ENCODE results near the gene TMEM259. TPM values are rescaled to one million over a fixed set of nuclear protein-coding genes. Genes with fewer than 3 reads are reported as not detected.
"Not testable (repeated sequence)": the region's sequence is repeated elsewhere in the genome, so short reads cannot be mapped to it uniquely, and the experiment has no call there.

TMEM259 gene
- total RNA-seq, 1 donor from 2014 or later: 232 TPM

DNA sequence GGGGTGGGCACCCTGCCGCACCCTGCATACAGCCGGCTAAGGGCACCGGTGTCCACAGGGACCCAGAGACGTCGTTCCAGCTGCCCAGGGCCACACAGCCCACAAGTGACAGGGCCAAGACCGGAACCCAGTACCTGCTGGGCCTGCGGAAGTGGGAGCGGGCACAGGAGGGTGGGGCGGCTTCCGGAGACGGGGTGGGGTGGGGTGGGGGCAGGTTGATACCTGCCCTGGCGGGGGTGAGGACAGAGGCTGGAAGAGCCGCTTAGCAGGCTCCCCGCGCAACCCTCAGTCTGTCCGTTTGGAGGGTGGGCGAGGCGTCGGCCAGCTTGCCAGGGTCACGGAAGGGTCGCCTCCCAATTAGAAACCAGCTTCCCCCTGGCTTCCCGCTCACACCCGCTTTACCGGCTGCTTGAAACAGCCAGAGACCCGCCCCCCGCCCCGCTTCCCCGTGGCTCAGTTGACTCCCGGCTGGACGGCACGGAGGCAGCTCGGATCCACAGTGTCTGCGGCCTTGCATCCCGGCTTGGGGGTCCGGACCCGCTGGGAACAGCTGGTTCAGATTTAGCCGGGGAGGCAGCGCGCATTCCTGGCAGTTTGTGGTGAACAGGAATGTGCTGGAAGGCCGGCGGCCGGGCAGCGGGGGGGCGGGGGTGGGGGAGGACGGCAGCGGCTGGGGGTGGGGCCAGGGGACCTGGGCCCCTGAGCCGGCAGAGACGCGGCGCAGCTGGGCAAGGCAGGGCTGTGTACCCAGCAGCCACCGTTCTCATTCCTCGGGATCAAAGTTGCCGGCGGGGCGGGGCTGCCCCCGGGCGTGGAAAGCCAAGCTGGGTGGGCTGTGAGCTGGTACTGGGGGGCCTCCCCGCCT is 7.4 kb upstream of the TMEM259 start:
- peak overlapping the region; percentile 96 for H3K4me3 Mint-ChIP-seq
- TF ChIP-seq, protein P1, sequence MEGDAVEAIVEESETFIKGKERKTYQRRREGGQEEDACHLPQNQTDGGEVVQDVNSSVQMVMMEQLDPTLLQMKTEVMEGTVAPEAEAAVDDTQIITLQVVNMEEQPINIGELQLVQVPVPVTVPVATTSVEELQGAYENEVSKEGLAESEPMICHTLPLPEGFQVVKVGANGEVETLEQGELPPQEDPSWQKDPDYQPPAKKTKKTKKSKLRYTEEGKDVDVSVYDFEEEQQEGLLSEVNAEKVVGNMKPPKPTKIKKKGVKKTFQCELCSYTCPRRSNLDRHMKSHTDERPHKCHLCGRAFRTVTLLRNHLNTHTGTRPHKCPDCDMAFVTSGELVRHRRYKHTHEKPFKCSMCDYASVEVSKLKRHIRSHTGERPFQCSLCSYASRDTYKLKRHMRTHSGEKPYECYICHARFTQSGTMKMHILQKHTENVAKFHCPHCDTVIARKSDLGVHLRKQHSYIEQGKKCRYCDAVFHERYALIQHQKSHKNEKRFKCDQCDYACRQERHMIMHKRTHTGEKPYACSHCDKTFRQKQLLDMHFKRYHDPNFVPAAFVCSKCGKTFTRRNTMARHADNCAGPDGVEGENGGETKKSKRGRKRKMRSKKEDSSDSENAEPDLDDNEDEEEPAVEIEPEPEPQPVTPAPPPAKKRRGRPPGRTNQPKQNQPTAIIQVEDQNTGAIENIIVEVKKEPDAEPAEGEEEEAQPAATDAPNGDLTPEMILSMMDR (IDR thresholded peaks at IDR 0.05; ENCODE audit: unreplicated experiment): no peak
- H3K27me3 Mint-ChIP-seq (ENCODE audit: low read depth): no peaks in the 10 kb centered on the region
- H3K27ac Mint-ChIP-seq: peak overlapping the region; percentile 95
- peak; percentile 79 to 83 for DNase-seq (ENCODE audit: low spot score in 2 of 2, unreplicated experiment in 2 of 2)
- peaks cover 21% of the 10 kb centered on the region for H3K4me1 Mint-ChIP-seq
- H3K36me3 Mint-ChIP-seq: peaks cover 12% of the 10 kb centered on the region
- H3K9me3 Mint-ChIP-seq: no peaks in the 10 kb centered on the region

DNA sequence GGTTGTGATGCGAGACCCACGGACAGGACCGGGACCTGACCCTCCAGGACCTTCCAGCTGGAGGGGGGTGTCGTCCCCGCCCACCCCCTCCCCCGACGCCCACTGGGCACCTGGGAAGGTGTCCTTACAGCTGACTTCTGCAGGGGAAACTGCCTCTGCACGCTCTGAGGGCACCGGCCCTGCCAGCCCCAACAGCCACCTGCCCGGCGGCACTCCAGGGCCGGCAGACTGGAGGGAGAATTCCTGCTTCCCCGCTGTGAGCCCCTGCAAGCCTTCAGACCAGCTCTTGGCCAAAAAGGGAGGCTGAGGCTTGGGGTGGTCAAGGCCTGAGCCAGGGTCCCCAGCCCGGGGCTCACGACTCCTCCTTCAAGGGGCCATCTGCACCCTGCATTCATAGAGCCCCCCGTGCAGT is 6.7 kb upstream of the TMEM259 start:
- Mint-ChIP-seq H3K4me3 (peak overlapping the region; percentile 96), H3K9me3 (no peaks in the 10 kb centered on the region), H3K27ac (peak overlapping the region; percentile 95), H3K27me3 (ENCODE audit: low read depth) (no peaks in the 10 kb centered on the region), H3K4me1 (peaks cover 21% of the 10 kb centered on the region), H3K36me3 (peaks cover 11% of the 10 kb centered on the region)
- TF ChIP-seq, protein P1 (IDR thresholded peaks at IDR 0.05; ENCODE audit: unreplicated experiment): no peak
- no peak for DNase-seq (ENCODE audit: low spot score in 2 of 2, unreplicated experiment in 2 of 2)

DNA sequence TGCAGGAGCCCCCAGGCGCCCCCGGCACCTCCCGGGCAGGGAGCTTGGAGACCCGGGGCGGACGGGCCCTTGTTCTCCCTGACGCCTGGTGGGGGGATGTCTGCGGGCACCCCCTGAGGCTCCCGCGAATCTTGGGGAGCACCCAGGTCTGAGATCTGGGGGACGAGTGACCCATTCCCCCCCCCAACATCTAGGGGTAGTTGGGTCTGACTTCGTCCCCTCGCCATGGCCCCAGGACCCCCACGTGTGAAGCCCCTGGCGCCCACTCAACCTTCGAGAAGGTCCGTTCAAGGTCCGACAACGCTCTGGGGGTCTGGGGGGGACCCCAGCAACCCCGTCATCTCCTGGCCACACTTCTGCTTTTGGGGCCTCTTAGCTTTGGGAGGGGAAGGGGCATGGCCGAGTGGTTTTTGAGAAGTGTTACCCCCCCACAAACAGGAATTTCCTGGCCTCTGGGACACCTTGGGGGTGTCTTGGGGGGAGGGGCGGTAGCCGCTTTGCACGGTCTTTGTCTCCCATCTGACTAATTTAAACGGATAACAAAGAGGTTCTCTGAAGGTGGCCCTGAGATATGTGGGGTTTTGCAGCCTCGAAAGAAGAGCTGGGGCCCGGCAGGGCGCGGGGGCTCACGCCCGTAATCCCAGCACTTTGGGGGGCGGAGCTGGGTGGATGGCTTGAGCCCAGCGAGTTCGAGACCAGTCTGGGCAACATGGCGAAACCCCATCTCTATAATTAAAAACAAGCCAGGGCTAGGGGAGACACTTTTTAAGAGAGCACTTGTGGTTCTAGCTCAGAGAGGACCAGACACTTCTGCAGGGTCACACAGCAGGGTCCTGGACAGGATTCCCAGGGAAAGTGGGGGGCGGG is 6.1 kb upstream of the TMEM259 start:
- Mint-ChIP-seq H3K36me3 (peaks cover 6% of the 10 kb centered on the region), H3K4me1 (peaks cover 21% of the 10 kb centered on the region), H3K4me3 (peak overlapping the region; percentile 96), H3K27me3 (ENCODE audit: low read depth) (no peaks in the 10 kb centered on the region), H3K9me3 (no peaks in the 10 kb centered on the region), H3K27ac (peak overlapping the region; percentile 98)
- TF ChIP-seq, protein P1 (IDR thresholded peaks at IDR 0.05; ENCODE audit: unreplicated experiment): no peak
- DNase-seq (ENCODE audit: low spot score in 2 of 2, unreplicated experiment in 2 of 2): no peak

DNA sequence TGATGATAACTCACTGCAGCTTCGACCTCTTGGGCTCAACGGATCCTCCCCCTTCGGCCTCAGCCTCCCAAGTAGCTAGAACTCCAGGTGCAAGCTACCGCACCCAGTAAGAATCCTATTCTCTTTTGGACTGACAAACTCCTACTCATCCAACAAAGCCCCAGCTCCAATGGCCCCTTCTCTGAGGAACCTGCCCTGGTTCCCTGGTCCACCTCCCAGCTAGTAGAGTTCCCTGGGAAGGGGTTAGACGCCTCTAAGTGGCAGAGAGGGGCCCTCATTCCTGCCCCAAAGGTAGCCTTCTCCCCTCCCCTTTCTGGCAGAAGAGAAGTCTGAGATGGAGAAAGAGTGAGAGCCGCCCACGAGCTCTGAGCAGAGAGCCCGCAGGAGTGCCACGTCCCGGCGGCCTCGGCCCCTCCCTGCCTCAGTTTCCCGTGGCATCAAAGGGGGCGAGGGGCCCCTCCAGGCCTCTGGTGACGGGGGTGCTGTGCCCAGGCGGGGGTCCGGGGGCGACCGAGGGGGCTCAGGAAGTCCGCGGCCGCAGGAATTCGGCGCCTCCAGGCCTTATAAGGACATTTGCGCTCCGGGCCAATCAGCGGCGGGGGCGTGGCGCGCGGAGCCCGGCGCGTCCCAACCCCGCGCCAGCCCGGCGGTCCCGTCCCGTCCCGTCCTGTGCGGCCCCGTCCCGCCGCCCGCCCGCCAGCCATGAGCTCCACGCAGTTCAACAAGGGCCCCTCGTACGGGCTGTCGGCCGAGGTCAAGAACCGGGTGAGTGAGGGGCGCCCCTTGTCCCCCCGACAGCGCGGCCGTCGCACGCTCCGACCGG is 5.2 kb upstream of the TMEM259 start, which contains the start of gene CNN2:
TSS of gene CNN2 (plus strand) at position 649 of the 823 bp plus-strand sequence. CDS start at position 703, 54 bp downstream.
- Mint-ChIP-seq H3K36me3 (peaks cover 6% of the 10 kb centered on the region), H3K4me3 (peak within 1 kb of the TSS; percentile 96), H3K4me1 (peaks cover 21% of the 10 kb centered on the region), H3K27ac (peak within 1 kb of the TSS; percentile 98), H3K27me3 (ENCODE audit: low read depth) (peaks cover 1% of the 10 kb centered on the region), H3K9me3 (no peaks in the 10 kb centered on the region)
- peak; percentile 80 to 87 for DNase-seq (ENCODE audit: low spot score in 2 of 2, unreplicated experiment in 2 of 2)
- TF ChIP-seq, protein P1 (IDR thresholded peaks at IDR 0.05; ENCODE audit: unreplicated experiment): no peak

DNA sequence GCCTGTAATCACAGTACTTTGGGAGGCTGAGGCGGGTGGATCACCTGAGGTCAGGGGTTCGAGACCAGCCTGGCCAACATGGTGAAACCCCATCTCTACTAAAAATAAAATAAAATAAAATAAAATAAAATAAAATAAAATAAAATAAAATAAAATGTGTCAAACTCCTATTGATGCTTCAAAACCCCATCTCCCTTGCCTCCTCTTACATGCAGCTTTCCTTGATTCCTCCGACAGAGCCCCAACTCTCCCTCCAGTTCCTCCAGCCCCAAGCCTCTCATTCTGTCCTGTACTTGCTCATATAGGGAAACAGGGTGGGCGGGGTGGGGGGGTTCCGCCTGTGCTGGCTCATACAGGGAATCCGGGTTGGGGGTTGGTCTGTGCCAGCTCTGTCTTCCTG is 4.2 kb upstream of the TMEM259 start:
- not testable (repeated sequence) for H3K4me3 Mint-ChIP-seq
- H3K27ac Mint-ChIP-seq: peak overlapping the region; percentile 86

DNA sequence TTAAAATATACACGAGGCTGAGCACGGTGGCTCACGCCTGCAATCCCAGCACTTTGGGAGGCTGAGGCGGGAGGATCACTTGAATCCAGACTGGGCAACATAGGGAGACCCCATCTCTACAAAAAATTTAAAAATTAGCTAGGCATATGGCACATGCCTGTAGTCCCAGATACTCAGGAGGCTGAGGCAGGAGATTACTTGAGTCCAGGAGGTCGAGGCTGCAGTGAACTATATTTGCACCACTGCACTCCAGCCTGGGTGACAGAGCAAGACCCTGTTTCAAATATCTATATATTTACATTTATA is 2.9 kb upstream of the TMEM259 start:
- not testable (repeated sequence) for H3K27ac Mint-ChIP-seq, H3K4me3 Mint-ChIP-seq, H3K36me3 Mint-ChIP-seq

More for the DNA sequence above, 4.2 kb upstream of the TMEM259 start:
- not testable (repeated sequence) for H3K36me3 Mint-ChIP-seq; H3K27me3 Mint-ChIP-seq (ENCODE audit: low read depth); DNase-seq (ENCODE audit: low spot score in 2 of 2, unreplicated experiment in 2 of 2); H3K9me3 Mint-ChIP-seq
- peaks cover 14% of the 10 kb centered on the region for H3K4me1 Mint-ChIP-seq

More for the DNA sequence above, 2.9 kb upstream of the TMEM259 start:
- H3K27me3 Mint-ChIP-seq (ENCODE audit: low read depth); H3K9me3 Mint-ChIP-seq; DNase-seq (ENCODE audit: low spot score in 2 of 2, unreplicated experiment in 2 of 2): not testable (repeated sequence)
- H3K4me1 Mint-ChIP-seq: peaks cover 14% of the 10 kb centered on the region

Data from mesothelial cell of epicardium (in vitro differentiated cells).